Body of pancreas (tissue), 4 donors: ENCODE data around the gene CEP164. TPM values are rescaled to one million over a fixed set of nuclear protein-coding genes. Genes with fewer than 3 reads are reported as not detected.
"Not testable (repeated sequence)": the region's sequence is repeated elsewhere in the genome, so short reads cannot be mapped to it uniquely, and the experiment has no call there.

Experiments used
- ATAC-seq: fragments of 150-250 bp; one replicate; pipeline ENCODE4 v1.9.1; 2016
- DNase-seq, 4 donors: peaks; one replicate each; pipeline ENCODE4 v3.0.0-alpha.2; 2019
- H3K27ac ChIP-seq, 4 donors: fragments of 200-600 bp; sonication (generic); 1 replicate in 3 of 4; 2 replicates in 1 of 4; pipeline versions ENCODE4 v1.5.1 to v1.6.1; 2016 to 2019; ENCODE audit warnings: mild to moderate bottlenecking in 1 of 4, mixed read lengths in 1 of 4, moderate library complexity in 1 of 4
- H3K27me3 ChIP-seq, 2 donors: fragments of 200-600 bp; sonication (generic); one replicate each; pipeline ENCODE4 v1.6.0; 2016; ENCODE audit warnings: mild to moderate bottlenecking in 1 of 2
- H3K36me3 ChIP-seq, 2 donors: fragments of 200-600 bp; sonication (generic); replicated peaks in 1 of 2; 2 replicates each; pipeline ENCODE4 v1.5.1; 2016; ENCODE audit warnings: low read depth in 2 of 2; ENCODE audit not compliant: insufficient read depth in 1 of 2
- H3K4me1 ChIP-seq: fragments of 200-600 bp; sonication (generic); one replicate; pipeline ENCODE4 v1.6.0; 2016
- H3K4me3 ChIP-seq, 2 donors: fragments of 200-600 bp; sonication (generic); 1 replicate in 1 of 2; 2 replicates in 1 of 2; pipeline ENCODE4 v1.5.1; 2016 to 2019
- H3K9me3 ChIP-seq, 3 donors: fragments of 200-600 bp; sonication (generic); 1 replicate in 2 of 3; 2 replicates in 1 of 3; pipeline ENCODE4 v1.5.1; 2016
- CTCF ChIP-seq, 7 experiments: fragments of 450-650 bp in 4 of 7; fragments of 200-600 bp in 3 of 7; sonication (generic) in 3 of 7; IDR thresholded peaks; one replicate each; pipeline ENCODE4 v1.5.1; 2016 to 2019; ENCODE audit warnings: antibody characterized with exemption in 7 of 7
- POLR2A ChIP-seq, 3 donors: fragments of 450-650 bp; IDR thresholded peaks; one replicate each; pipeline ENCODE4 v1.6.1; 2016; ENCODE audit warnings: antibody characterized with exemption in 3 of 3, mild to moderate bottlenecking in 2 of 3
- WGBS, 2 donors: methylation state at CpG; one replicate each; pipeline ENCODE4 v1.1.5; 2017; 5-methylcytosine and 5-hydroxymethylcytosine counted together
- intact Hi-C: fragments of 100-400 bp; cut with DNase I; formaldehyde crosslinking; loops from one replicate; pipeline ENCODE4 v1.15.1; 2023
- total RNA-seq, 2 donors: library from RNA; depleted of rRNA; stranded (reverse); fragments of >200 nt; gene quantifications; one replicate each; pipeline ENCODE4 v1.1.0, GENCODE V29; 2016

CEP164 gene
- total RNA-seq, 2 donors from 2014 or later: 29.1 to 45.8 TPM

- no peaks in the 10 kb centered on the region for H3K27me3 ChIP-seq
- TF ChIP-seq POLR2A (IDR thresholded peaks at IDR 0.05): no peak
- TF ChIP-seq CTCF (IDR thresholded peaks at IDR 0.05): no peak
- H3K36me3 ChIP-seq: no peaks in the 10 kb centered on the region
- peak in 1 of 4 donors; percentile 21 for DNase-seq
- H3K9me3 ChIP-seq: no peaks in the 10 kb centered on the region
- peak overlapping the region; percentile 78 to 97 for H3K4me3 ChIP-seq
- peak; percentile 44 for ATAC-seq
- H3K27ac ChIP-seq: peak overlapping the region; percentile 54 to 83 (median 68)
- intact Hi-C loops: no loop called here
- 0 to 3% methylated on average over 6 to 38 of the region's 62 CpGs for WGBS, 2 donors
- peaks cover 69% of the 10 kb centered on the region for H3K4me1 ChIP-seq
These were observed 12.1 kb upstream of the CEP164 start for GRCh38 chr11:117315285-117316196.

- WGBS, 2 donors: 2% methylated on average over 19 to 29 of the region's 29 CpGs
- H3K27me3 ChIP-seq: no peaks in the 10 kb centered on the region
- TF ChIP-seq POLR2A (IDR thresholded peaks at IDR 0.05): peak; percentile 26 to 69 (median 67)
- TF ChIP-seq CTCF (IDR thresholded peaks at IDR 0.05): peak; percentile 12 to 67 (median 53)
- intact Hi-C loops: no loop called here
- peaks cover 63% of the 10 kb centered on the region for H3K4me1 ChIP-seq
- H3K9me3 ChIP-seq: no peaks in the 10 kb centered on the region
- DNase-seq (peak; percentile 84 to 90 (median 89)), ATAC-seq (peak; percentile 86)
- peak within 1 kb of the TSS; percentile 54 to 83 (median 68) for H3K27ac ChIP-seq
- H3K36me3 ChIP-seq: no peaks in the 10 kb centered on the region
- H3K4me3 ChIP-seq: peak within 1 kb of the TSS; percentile 78 to 97
These were observed 11.3 kb upstream of the CEP164 start, which contains the start of gene BACE1 for GRCh38 chr11:117316197-117316961. Gene BACE1, minus strand, starts transcription at chr11:117316256. Its CDS starts 461 bp downstream, at chr11:117315795.

GRCh38 chr11:117318738-117319137 lies 8.9 kb upstream of the CEP164 start:
- intact Hi-C loops: no loop called here
- Histone ChIP-seq H3K27me3 (no peaks in the 10 kb centered on the region), H3K27ac (peak overlapping the region in 3 of 4 donors; percentile 46 to 83 (median 52)), H3K9me3 (no peaks in the 10 kb centered on the region), H3K4me1 (peaks cover 39% of the 10 kb centered on the region), H3K36me3 (no peaks in the 10 kb centered on the region), H3K4me3 (no peak overlapping the region)
- 62 to 66% methylated on average over 7 of the region's 7 CpGs for WGBS, 2 donors
- TF ChIP-seq POLR2A (IDR thresholded peaks at IDR 0.05) (no peak), CTCF (IDR thresholded peaks at IDR 0.05) (no peak)
- DNase-seq (no peak), ATAC-seq (no peak)

DNA sequence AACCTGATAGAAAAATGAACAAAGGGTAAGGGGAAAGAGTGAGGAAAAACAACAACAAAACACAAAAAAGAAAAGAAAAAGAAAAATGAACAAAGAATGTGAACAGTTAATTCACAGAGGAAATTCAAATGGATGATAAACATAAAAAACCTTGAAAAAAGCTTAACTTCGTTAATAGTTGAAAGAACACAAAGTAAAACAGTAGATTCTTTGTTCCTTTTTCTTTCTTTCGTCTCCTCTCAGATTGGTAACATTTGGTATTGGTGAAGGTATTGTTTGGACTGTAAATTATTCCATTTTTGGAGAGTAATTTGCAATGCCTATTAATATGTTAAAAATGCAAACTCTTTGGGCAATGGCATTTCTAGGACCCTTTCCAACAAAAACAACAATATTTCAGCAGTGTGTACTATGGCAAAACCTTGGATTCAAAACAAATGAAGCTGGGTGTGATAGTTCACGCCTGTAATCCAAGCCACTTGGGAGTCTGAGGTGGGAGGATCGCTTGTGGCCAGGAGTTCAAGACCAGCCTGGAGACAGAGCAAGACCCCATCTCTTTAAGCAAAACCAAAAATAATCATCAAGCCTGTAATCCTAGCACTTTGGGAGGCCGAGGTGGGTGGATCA lies 8.3 kb upstream of the CEP164 start:
- intact Hi-C loops: no loop called here
- H3K4me1 ChIP-seq: peaks cover 33% of the 10 kb centered on the region
- no peak for ATAC-seq

DNA sequence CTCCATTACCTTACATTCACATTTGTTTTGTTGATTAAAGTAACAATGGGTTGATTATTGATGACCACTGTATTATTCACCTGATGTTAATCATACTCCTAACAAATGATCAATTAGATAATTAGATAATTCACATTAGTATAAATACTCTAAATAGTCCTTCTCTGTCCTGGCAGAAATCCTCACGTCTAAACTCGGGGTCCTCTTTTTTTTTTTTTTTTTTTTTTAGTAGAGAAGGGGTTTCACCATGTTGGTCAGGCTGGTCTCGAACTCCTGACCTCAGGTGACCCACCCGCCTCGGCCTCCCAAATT lies 443 bp upstream of the CEP164 start:
- 11 to 12% methylated on average over 5 of the region's 5 CpGs for WGBS, 2 donors
- ATAC-seq, H3K9me3 ChIP-seq, DNase-seq, H3K36me3 ChIP-seq, H3K27me3 ChIP-seq, intact Hi-C loops: not testable (repeated sequence)
- Histone ChIP-seq H3K27ac (peak overlapping the region in 3 of 4 donors; percentile 87 to 94 (median 93)), H3K4me3 (peak overlapping the region in 1 of 2 donors; percentile 77), H3K4me1 (peaks cover 10% of the 10 kb centered on the region)

More for the DNA sequence above, 8.3 kb upstream of the CEP164 start:
- TF ChIP-seq POLR2A (IDR thresholded peaks at IDR 0.05): no peak
- no peak for TF ChIP-seq CTCF (IDR thresholded peaks at IDR 0.05)
- Histone ChIP-seq H3K9me3 (no peaks in the 10 kb centered on the region), H3K36me3 (no peaks in the 10 kb centered on the region), H3K27me3 (no peaks in the 10 kb centered on the region), H3K27ac (peak overlapping the region in 3 of 4 donors; percentile 46 to 83 (median 52)), H3K4me3 (no peak overlapping the region)
- no peak for DNase-seq
- 19 to 29% methylated on average over 5 of the region's 5 CpGs for WGBS, 2 donors
